Epithelial cell of proximal tubule (primary cell): ENCODE data around the gene CLIC1. TPM values are rescaled to one million over a fixed set of nuclear protein-coding genes. Genes with fewer than 3 reads are reported as not detected.
A peak's percentile ranks its signal among the peaks of the same experiment; 100 is the strongest.

ENCODE experiments used
- DNase-seq: peaks from one replicate; pipeline ENCODE4 v3.0.0-alpha.2; 2011; ENCODE audit warnings: low read depth
- H3K4me3 ChIP-seq: 2 replicates; pipeline ENCODE4 v1.5.1; 2011; ENCODE audit warnings: low read depth, mild to moderate bottlenecking, low read length
- CTCF ChIP-seq: conservative IDR thresholded peaks from 2 replicates; pipeline ENCODE4 v1.5.1; 2012; ENCODE audit warnings: low read depth, mild to moderate bottlenecking, low read length
- total RNA-seq: library from RNA; depleted of rRNA; stranded (reverse); fragments of >200 nt; gene quantifications from 2 replicates; pipeline ENCODE4 v1.2.3, GENCODE V29; 2015

The CLIC1 gene
- total RNA-seq, 1 donor from 2014 or later, result 938 TPM

- no peak for TF ChIP-seq CTCF
- no peak for DNase-seq
- H3K4me3 ChIP-seq, result no peak overlapping the region
These were observed 52.7 kb downstream of the CLIC1 start for GRCh38 chr6:31683591-31683990.

- no peak for DNase-seq
- peak overlapping the region; percentile 54 for H3K4me3 ChIP-seq
- TF ChIP-seq CTCF, result no peak
These were observed 55.1 kb downstream of the CLIC1 start for GRCh38 chr6:31681135-31681671.

Other genes starting within 250 kb of the CLIC1 start
- gene MICB, start 238.4 kb downstream of the CLIC1 start, total RNA-seq, result 13.0 and 40.9 TPM in 2 replicates
- not detected in 2 replicates for gene MCCD1, start 207.6 kb downstream of the CLIC1 start, total RNA-seq
- 304 and 669 TPM in 2 replicates for gene DDX39B, start 194.5 kb downstream of the CLIC1 start, total RNA-seq
- 0.14 and 0.52 TPM in 2 replicates for gene ATP6V1G2, start 189.9 kb downstream of the CLIC1 start, total RNA-seq
- 11.8 and 17.8 TPM in 2 replicates for gene NFKBIL1, start 188.9 kb downstream of the CLIC1 start, total RNA-seq
- gene LTA, start 164.2 kb downstream of the CLIC1 start, total RNA-seq, result not detected in 2 replicates
- 13.9 and 14.2 TPM in 2 replicates for gene TNF, start 161.0 kb downstream of the CLIC1 start, total RNA-seq
- gene LTB, start 154.1 kb downstream of the CLIC1 start, total RNA-seq, result 12.0 and 50.8 TPM in 2 replicates
- not detected in 2 replicates for gene LST1, start 150.3 kb downstream of the CLIC1 start, total RNA-seq
- not detected in 2 replicates for gene NCR3, start 143.5 kb downstream of the CLIC1 start, total RNA-seq
- gene AIF1, start 121.3 kb downstream of the CLIC1 start, total RNA-seq, result not detected in 2 replicates
- 81.2 and 93.0 TPM in 2 replicates for gene PRRC2A, start 115.8 kb downstream of the CLIC1 start, total RNA-seq
- 307 and 331 TPM in 2 replicates for gene BAG6, start 83.9 kb downstream of the CLIC1 start, total RNA-seq
- gene APOM, start 80.6 kb downstream of the CLIC1 start, total RNA-seq, result 0.72 and 0.81 TPM in 2 replicates
- gene C6orf47, start 75.8 kb downstream of the CLIC1 start, total RNA-seq, result 17.2 and 19.3 TPM in 2 replicates
- gene GPANK1, start 71.5 kb downstream of the CLIC1 start, total RNA-seq, result 16.0 and 32.9 TPM in 2 replicates
- gene CSNK2B, start 70.5 kb downstream of the CLIC1 start, total RNA-seq, result 313 and 435 TPM in 2 replicates
- gene LY6G5B, start 66.6 kb downstream of the CLIC1 start, total RNA-seq, result 1.1 and 4.0 TPM in 2 replicates
- gene LY6G5C, start 55.5 kb downstream of the CLIC1 start, total RNA-seq, result 0.94 and 1.1 TPM in 2 replicates
- 25.4 and 35.6 TPM in 2 replicates for gene ABHD16A, start 33.2 kb downstream of the CLIC1 start, total RNA-seq
- not detected in 2 replicates for gene LY6G6F, start 29.7 kb downstream of the CLIC1 start, total RNA-seq
- not detected in 2 replicates for gene LY6G6D, start 21.2 kb downstream of the CLIC1 start, total RNA-seq
- gene LY6G6C, start 14.8 kb downstream of the CLIC1 start, total RNA-seq, result not detected in 2 replicates
- not detected in 2 replicates for gene MPIG6B, start 13.2 kb downstream of the CLIC1 start, total RNA-seq
- gene DDAH2, start 7.2 kb downstream of the CLIC1 start, total RNA-seq, result 61.1 and 87.2 TPM in 2 replicates
- 18.4 and 30.4 TPM in 2 replicates for gene MSH5, start 3.5 kb upstream of the CLIC1 start, total RNA-seq
- 0.94 and 4.4 TPM in 2 replicates for gene SAPCD1, start 26.1 kb upstream of the CLIC1 start, total RNA-seq
- gene VWA7, start 40.8 kb upstream of the CLIC1 start, total RNA-seq, result 0.65 and 2.2 TPM in 2 replicates
- 113 and 166 TPM in 2 replicates for gene VARS1, start 59.2 kb upstream of the CLIC1 start, total RNA-seq
- 112 and 157 TPM in 2 replicates for gene LSM2, start 70.4 kb upstream of the CLIC1 start, total RNA-seq
- 0.29 and 0.35 TPM in 2 replicates for gene HSPA1L, start 78.8 kb upstream of the CLIC1 start, total RNA-seq
- 116 and 139 TPM in 2 replicates for gene HSPA1A, start 79.0 kb upstream of the CLIC1 start, total RNA-seq
- 58.4 and 136 TPM in 2 replicates for gene HSPA1B, start 91.2 kb upstream of the CLIC1 start, total RNA-seq
- gene NEU1, start 126.3 kb upstream of the CLIC1 start, total RNA-seq, result 65.2 and 68.6 TPM in 2 replicates
- gene SLC44A4, start 142.5 kb upstream of the CLIC1 start, total RNA-seq, result 12.4 and 24.0 TPM in 2 replicates
- 44.0 and 54.6 TPM in 2 replicates for gene EHMT2, start 161.2 kb upstream of the CLIC1 start, total RNA-seq
- gene ZBTB12, start 165.6 kb upstream of the CLIC1 start, total RNA-seq, result 1.5 TPM in 2 replicates
- not detected in 2 replicates for gene C2, start 191.2 kb upstream of the CLIC1 start, total RNA-seq
- 0.81 and 2.2 TPM in 2 replicates for gene CFB, start 209.6 kb upstream of the CLIC1 start, total RNA-seq
- gene NELFE, start 222.4 kb upstream of the CLIC1 start, total RNA-seq, result 113 and 132 TPM in 2 replicates
- gene SKIC2, start 222.6 kb upstream of the CLIC1 start, total RNA-seq, result 42.0 and 51.9 TPM in 2 replicates
- gene DXO, start 235.6 kb upstream of the CLIC1 start, total RNA-seq, result 20.0 and 20.9 TPM in 2 replicates
- gene C4A, start 245.5 kb upstream of the CLIC1 start, total RNA-seq, result 1.0 and 1.6 TPM in 2 replicates